GM12891 (cell line): Measurements from ENCODE around the gene CCIN.

ENCODE experiments used
- PAX5 ChIP-seq: IDR thresholded peaks from 2 replicates; pipeline ENCODE4 v1.6.1; 2011; ENCODE audit warnings: low read length, moderate library complexity, mild to moderate bottlenecking; ENCODE audit not compliant: insufficient read depth, severe bottlenecking
- POLR2A ChIP-seq: IDR thresholded peaks from 2 replicates; pipeline ENCODE4 v1.6.1; 2011; ENCODE audit warnings: low read depth, low read length, control low read depth
- POLR2AphosphoS5 ChIP-seq: IDR thresholded peaks from 2 replicates; pipeline ENCODE4 v1.6.1; 2011; ENCODE audit warnings: low read depth, low read length, control low read depth
- POU2F2 ChIP-seq: IDR thresholded peaks from 2 replicates; pipeline ENCODE4 v1.6.1; 2011; ENCODE audit warnings: low read depth, mild to moderate bottlenecking, control low read depth, low read length, moderate library complexity
- SPI1 ChIP-seq: IDR thresholded peaks from 2 replicates; pipeline ENCODE4 v1.6.1; 2011; ENCODE audit warnings: low read depth, low read length, control low read depth
- TAF1 ChIP-seq: IDR thresholded peaks from 2 replicates; pipeline ENCODE4 v1.6.1; 2011; ENCODE audit warnings: low read depth, low read length, control low read depth

GRCh38 chr9:36193023-36193422 is 23.8 kb downstream of the CCIN start:
- TF ChIP-seq POLR2AphosphoS5 (no peak), TAF1 (no peak), POLR2A (no peak), SPI1 (no peak), POU2F2 (no peak), PAX5 (no peak)
